ENCODE data around the gene AP2M1. TPM values are rescaled to one million over a fixed set of nuclear protein-coding genes. Genes with fewer than 3 reads are reported as not detected.

The AP2M1 gene
- total RNA-seq, 1 experiment from 2014 or later, result 353 TPM

DNA sequence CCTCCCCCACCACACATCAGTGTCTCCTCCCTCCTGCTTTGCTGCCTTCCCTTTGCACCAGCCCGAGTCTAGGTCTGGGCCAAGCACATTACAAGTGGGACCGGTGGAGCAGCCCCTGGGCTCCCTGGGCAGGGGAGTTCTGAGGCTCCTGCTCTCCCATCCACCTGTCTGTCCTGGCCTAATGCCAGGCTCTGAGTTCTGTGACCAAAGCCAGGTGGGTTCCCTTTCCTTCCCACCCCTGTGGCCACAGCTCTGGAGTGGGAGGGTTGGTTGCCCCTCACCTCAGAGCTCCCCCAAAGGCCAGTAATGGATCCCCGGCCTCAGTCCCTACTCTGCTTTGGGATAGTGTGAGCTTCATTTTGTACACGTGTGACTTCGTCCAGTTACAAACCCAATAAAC, 9.0 kb downstream of the AP2M1 start:
- ChIA-PET POLR2A (interaction anchor here (1.3 kb wide), 1 partner anchor 7 kb away, joined by 4 read pairs; no protein-coding TSS in a partner anchor), RAD21 (ENCODE audit: low non-redundant PET in 1 of 2, low total read pairs in 2 of 2, uncharacterized antibody in 2 of 2, unreplicated experiment in 2 of 2) (no interaction called here), CTCF (interaction anchor here (1.8 kb wide), 1 partner anchor 44 kb away, joined by 7 read pairs; no protein-coding TSS in a partner anchor)
- peaks cover 55 to 64% of the 10 kb centered on the region in 2 experiments; a peak in 3 of 4 replicates for H3K36me3 ChIP-seq (ENCODE audit: control insufficient read depth in 1 of 2, insufficient read depth in 2 of 2, low read length in 2 of 2)
- DNase-seq (ENCODE audit: low read depth, low spot score), result no peak
- intact Hi-C loops (cut with micrococcal nuclease), result no loop called here
- no peaks in the 10 kb centered on the region for H3K9me2 ChIP-seq (ENCODE audit: insufficient read depth)
- H3K27ac ChIP-seq (ENCODE audit: low read depth, low read length), result 0 out of 2 replicates have a peak overlapping the region, but pooled peaks have one; percentile 8
- TF ChIP-seq POLR2A (IDR thresholded peaks at IDR 0.05; ENCODE audit: borderline replicate concordance, extremely low read depth, insufficient read depth, insufficient read length) (no peak), SP1 (IDR thresholded peaks at IDR 0.05; ENCODE audit: low read depth) (no peak), SIN3A (IDR thresholded peaks at IDR 0.05; ENCODE audit: low read depth) (no peak)
- TF ChIP-seq, protein P1, sequence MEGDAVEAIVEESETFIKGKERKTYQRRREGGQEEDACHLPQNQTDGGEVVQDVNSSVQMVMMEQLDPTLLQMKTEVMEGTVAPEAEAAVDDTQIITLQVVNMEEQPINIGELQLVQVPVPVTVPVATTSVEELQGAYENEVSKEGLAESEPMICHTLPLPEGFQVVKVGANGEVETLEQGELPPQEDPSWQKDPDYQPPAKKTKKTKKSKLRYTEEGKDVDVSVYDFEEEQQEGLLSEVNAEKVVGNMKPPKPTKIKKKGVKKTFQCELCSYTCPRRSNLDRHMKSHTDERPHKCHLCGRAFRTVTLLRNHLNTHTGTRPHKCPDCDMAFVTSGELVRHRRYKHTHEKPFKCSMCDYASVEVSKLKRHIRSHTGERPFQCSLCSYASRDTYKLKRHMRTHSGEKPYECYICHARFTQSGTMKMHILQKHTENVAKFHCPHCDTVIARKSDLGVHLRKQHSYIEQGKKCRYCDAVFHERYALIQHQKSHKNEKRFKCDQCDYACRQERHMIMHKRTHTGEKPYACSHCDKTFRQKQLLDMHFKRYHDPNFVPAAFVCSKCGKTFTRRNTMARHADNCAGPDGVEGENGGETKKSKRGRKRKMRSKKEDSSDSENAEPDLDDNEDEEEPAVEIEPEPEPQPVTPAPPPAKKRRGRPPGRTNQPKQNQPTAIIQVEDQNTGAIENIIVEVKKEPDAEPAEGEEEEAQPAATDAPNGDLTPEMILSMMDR (IDR thresholded peaks at IDR 0.05 in 2 of 3, conservative IDR thresholded peaks at IDR 0.05 in 1 of 3; ENCODE audit: borderline replicate concordance in 1 of 3, insufficient read depth in 1 of 3, low read depth in 2 of 3, low read length in 2 of 3), result no peak
- TF ChIP-seq, protein P2, sequence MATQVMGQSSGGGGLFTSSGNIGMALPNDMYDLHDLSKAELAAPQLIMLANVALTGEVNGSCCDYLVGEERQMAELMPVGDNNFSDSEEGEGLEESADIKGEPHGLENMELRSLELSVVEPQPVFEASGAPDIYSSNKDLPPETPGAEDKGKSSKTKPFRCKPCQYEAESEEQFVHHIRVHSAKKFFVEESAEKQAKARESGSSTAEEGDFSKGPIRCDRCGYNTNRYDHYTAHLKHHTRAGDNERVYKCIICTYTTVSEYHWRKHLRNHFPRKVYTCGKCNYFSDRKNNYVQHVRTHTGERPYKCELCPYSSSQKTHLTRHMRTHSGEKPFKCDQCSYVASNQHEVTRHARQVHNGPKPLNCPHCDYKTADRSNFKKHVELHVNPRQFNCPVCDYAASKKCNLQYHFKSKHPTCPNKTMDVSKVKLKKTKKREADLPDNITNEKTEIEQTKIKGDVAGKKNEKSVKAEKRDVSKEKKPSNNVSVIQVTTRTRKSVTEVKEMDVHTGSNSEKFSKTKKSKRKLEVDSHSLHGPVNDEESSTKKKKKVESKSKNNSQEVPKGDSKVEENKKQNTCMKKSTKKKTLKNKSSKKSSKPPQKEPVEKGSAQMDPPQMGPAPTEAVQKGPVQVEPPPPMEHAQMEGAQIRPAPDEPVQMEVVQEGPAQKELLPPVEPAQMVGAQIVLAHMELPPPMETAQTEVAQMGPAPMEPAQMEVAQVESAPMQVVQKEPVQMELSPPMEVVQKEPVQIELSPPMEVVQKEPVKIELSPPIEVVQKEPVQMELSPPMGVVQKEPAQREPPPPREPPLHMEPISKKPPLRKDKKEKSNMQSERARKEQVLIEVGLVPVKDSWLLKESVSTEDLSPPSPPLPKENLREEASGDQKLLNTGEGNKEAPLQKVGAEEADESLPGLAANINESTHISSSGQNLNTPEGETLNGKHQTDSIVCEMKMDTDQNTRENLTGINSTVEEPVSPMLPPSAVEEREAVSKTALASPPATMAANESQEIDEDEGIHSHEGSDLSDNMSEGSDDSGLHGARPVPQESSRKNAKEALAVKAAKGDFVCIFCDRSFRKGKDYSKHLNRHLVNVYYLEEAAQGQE (IDR thresholded peaks at IDR 0.05; ENCODE audit: low read depth), result no peak
- no peaks in the 10 kb centered on the region for H3K27me3 ChIP-seq (ENCODE audit: insufficient read depth, low read length)
- no TSS peak for BruUV-seq (replicated peaks)
- H3K4me1 ChIP-seq (ENCODE audit: control insufficient read depth in 1 of 2, insufficient read depth in 2 of 2, low read length in 2 of 2), result peaks cover 6 to 20% of the 10 kb centered on the region in 2 experiments
- H3K79me2 ChIP-seq (ENCODE audit: insufficient read depth, low read length), result peaks cover 38% of the 10 kb centered on the region
- H3K4me3 ChIP-seq (replicated peaks in 1 of 2; ENCODE audit: low read depth in 1 of 2, low read length in 2 of 2), result no peak overlapping the region
- H3K9me3 ChIP-seq (ENCODE audit: control insufficient read depth in 1 of 2, insufficient read depth in 1 of 2, low read depth in 1 of 2, low read length in 2 of 2), result no peaks in the 10 kb centered on the region
- no peak overlapping the region for H3K9ac ChIP-seq (ENCODE audit: low read length)
- no peak for ATAC-seq
- H4K20me1 ChIP-seq (ENCODE audit: insufficient read depth), result no peaks in the 10 kb centered on the region
- H3K4me2 ChIP-seq (ENCODE audit: low read length), result no peak overlapping the region
- H2AFZ ChIP-seq (ENCODE audit: low read depth, low read length, poor library complexity, severe bottlenecking), result no peak overlapping the region

Data from HCT116 (cell line).